NCI-H2081 treated with DMSO at 0.1 percent for 48 hours (cell line): ENCODE results near the gene PLPP1.
"Not testable (repeated sequence)": the region's sequence is repeated elsewhere in the genome, so short reads cannot be mapped to it uniquely, and the experiment has no call there.

Experiments
- DNase-seq: peaks from one replicate; lab custom pipeline; 2025; lab: John Stamatoyannopoulos, UW

PLPP1 gene

GRCh38 chr5:55505711-55506110 lies 29.1 kb downstream of the PLPP1 start:
- DNase-seq = not testable (repeated sequence)

GRCh38 chr5:55503917-55504316 lies 30.8 kb downstream of the PLPP1 start:
- not testable (repeated sequence) for DNase-seq

GRCh38 chr5:55502759-55503158 lies 32.0 kb downstream of the PLPP1 start:
- no peak for DNase-seq

DNA sequence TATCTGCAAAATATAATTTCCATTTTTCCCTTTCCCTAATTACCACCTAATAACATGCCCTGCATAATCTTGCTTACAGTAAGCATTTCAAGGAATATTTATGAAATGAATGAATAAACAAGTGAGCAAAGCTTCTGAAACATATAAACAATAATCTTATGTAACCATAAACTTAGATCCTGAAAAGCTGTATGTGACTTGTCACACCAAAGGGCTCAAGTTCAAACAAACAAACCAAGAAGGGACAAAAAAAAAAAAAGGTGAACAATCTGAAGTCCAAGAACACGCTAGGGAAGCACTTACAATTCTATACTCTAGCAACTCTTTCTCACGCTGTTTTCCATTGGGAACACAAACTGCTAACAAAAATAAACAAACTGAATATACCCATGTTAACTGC lies 36.3 kb downstream of the PLPP1 start:
- no peak for DNase-seq

GRCh38 chr5:55497712-55498111 lies 37.1 kb downstream of the PLPP1 start:
- no peak for DNase-seq

DNA sequence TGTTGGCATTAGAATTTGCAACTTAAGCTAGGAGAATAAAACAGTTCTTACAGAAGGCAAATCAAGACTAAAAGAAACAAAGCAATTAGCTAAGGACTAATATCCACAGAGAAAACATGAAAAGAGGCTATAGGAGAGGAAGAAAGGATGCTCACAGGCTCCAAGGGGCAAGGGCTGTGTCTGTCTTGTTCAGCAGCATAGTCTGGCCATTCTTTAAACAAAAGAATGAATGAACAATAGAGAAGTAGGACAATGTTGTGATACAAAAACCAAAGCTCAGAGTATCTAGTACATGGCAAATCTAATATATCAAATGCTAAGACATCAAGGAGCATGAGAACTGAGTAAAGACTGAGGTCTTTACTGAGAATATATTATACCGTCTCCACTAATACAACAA lies 39.5 kb downstream of the PLPP1 start:
- DNase-seq = no peak

GRCh38 chr5:55492449-55492848 lies 42.3 kb downstream of the PLPP1 start:
- no peak for DNase-seq

DNA sequence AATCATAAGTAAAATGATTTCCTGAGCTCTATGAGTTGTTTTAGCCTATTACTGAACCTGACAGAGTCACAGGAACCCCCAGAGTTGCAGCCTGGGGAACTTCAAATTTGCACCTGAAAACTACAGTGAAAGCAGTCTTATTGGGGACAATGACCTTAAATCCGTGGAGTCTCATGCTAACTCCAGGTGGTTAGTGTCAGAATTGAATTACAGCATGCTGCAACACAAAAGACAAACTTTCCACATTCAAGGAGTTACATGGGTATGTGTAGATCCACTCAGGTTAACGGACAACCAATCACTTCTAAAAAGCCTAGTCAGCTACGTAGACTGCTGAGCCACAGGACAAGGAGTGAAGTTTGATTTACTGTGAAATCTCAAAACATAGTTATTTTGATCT lies 49.7 kb downstream of the PLPP1 start:
- DNase-seq = no peak

GRCh38 chr5:55484531-55484930 lies 50.2 kb downstream of the PLPP1 start:
- no peak for DNase-seq

DNA sequence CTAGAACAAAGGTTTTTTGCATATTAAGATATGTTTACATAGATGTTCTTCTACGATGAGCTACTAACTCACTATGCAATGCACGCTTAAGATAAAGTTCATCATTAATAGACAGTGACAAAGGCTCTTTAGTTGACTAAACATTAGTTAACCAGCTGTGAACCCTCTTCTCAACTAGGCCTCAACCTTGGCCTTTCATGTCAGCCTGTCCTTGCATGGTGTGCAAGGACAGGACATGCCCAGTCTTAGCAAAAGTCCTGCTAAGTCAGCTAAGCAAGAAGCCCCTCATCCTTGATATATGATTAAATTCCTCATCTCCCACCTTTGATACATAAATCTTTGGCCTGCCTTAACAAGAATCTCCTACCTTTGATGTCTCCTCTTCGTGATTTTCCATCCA lies 50.9 kb downstream of the PLPP1 start:
- DNase-seq = no peak

GRCh38 chr5:55481293-55481855 lies 53.4 kb downstream of the PLPP1 start:
- no peak for DNase-seq

DNA sequence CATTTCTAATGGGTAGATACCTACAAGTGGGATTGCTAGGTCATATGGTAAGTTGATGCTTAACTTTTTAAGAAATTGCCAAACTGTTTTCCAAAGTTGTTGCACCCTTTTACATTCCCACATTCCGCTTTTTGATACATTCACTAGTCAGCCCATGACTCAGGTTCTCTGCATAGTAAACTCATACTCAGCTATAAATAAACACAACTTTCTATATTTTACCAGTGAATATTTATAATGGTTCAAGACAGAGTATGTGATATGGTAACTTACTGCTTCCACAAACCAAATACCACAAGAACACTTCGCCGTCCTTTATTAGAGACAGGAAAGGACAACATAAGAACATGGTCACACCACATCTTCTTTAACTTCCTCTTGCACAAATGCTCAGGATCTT lies 54.0 kb downstream of the PLPP1 start:
- no peak for DNase-seq

GRCh38 chr5:55472642-55473041 lies 62.1 kb downstream of the PLPP1 start:
- DNase-seq = no peak

GRCh38 chr5:55471468-55471867 lies 63.3 kb downstream of the PLPP1 start:
- no peak for DNase-seq

GRCh38 chr5:55470282-55470681 lies 64.5 kb downstream of the PLPP1 start:
- DNase-seq = no peak

DNA sequence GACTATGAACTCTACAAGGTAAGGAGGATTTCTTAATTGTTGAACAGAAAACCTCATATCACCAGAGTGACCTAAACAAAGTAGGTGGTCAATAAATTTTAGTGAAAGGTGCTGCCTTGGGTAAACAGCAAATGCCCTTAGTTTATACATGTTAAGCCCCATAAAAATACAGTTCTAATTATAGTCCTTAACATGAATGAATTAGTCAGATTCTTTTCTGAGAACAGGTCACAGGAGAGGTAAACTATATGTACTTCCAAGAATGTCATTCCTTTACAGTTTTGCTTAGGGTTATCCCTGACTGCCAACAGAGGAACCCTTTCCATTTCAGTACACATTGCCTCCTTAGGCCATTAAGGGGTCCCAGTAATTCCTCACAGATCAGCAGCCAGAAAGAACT lies 64.9 kb downstream of the PLPP1 start:
- DNase-seq = no peak

- DNase-seq = no peak
Observed at GRCh38 chr5:55467862-55468551, 66.8 kb downstream of the PLPP1 start.

- DNase-seq = no peak
Observed at GRCh38 chr5:55463613-55464012, 71.2 kb downstream of the PLPP1 start.

GRCh38 chr5:55459572-55459971 lies 75.2 kb downstream of the PLPP1 start:
- no peak for DNase-seq

DNA sequence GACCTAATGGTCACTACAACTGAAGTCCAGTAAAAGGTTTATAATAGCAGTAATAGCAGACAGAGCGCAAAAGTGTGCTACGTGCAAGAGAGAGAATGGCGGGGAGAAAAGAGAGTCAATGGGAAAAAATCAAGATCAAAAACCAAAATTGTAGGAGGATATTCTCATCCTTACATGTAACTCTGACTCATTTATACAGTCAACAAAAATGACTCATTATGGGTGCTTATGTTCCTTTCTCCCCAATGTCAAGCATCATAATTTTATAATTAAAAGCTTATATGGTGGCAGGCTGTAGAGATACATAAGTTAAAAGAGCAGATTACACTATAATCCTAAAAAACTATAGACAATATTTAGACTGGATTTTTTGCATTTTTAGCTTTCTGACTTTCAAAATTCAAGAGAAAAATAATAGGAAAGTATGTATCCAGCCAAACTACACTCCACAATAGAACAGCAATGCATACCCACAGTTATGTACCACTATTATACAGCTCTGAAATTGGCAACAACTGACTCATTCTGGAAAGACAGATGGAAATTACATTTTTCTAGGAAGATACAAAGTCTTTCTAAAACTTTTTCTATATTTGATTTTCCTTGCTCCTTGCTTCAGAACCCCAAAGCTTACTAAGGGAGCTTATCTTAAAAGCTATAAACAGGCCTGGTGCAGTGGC lies 78.4 kb downstream of the PLPP1 start:
- DNase-seq = no peak

- DNase-seq = no peak
Observed at GRCh38 chr5:55454282-55454681, 80.5 kb downstream of the PLPP1 start.

- no peak for DNase-seq
Observed at GRCh38 chr5:55453211-55453610, 81.6 kb downstream of the PLPP1 start.

- DNase-seq = no peak
Observed at GRCh38 chr5:55451976-55452375, 82.8 kb downstream of the PLPP1 start.
